IPS DF 4.7 (cell line): ENCODE data around the gene NECAB2.

ENCODE experiments used
- DNase-seq: peaks from one replicate; pipeline ENCODE4 v3.0.0-alpha.2; 2013; ENCODE audit warnings: low spot score; ENCODE audit errors: extremely low read depth

Gene NECAB2

DNA sequence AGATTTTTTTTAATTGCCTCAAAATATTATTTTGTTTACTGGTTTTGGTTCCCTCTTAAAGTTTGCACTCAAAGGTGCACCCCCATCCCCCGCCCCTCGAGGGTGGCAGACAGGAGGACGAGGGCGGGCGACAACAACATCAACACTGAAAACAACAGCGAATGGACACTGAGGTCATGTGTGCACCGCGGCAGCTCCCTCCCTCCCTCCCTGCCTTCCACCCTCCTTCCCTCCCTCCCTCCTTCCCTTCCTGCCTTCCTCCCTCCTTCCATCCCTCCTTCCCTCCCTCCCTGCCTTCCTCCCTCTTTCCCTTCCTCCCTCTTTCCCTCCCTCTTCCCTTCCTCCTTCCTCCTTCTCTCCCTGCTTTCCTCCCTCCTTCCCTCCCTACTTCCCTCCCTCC is 16.5 kb upstream of the NECAB2 start:
- DNase-seq = no peak

DNA sequence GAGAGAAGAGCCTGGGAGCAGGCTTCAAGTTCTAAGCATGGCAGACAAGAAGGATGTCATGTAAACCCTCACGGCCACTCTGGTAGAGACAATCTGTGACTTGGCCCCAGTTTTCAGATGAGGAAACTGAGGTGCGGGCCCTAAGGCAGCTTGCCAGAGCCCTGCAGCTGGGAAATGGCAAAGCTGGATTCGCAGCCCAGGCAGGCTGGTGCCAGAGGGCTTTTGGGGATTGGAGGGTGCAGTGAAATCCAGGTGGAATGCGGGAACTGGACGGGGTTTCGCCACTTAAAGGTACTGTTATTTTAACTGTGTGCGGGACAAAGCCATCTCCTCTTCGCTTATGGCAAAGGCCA is 15.5 kb upstream of the NECAB2 start:
- DNase-seq = no peak

DNA sequence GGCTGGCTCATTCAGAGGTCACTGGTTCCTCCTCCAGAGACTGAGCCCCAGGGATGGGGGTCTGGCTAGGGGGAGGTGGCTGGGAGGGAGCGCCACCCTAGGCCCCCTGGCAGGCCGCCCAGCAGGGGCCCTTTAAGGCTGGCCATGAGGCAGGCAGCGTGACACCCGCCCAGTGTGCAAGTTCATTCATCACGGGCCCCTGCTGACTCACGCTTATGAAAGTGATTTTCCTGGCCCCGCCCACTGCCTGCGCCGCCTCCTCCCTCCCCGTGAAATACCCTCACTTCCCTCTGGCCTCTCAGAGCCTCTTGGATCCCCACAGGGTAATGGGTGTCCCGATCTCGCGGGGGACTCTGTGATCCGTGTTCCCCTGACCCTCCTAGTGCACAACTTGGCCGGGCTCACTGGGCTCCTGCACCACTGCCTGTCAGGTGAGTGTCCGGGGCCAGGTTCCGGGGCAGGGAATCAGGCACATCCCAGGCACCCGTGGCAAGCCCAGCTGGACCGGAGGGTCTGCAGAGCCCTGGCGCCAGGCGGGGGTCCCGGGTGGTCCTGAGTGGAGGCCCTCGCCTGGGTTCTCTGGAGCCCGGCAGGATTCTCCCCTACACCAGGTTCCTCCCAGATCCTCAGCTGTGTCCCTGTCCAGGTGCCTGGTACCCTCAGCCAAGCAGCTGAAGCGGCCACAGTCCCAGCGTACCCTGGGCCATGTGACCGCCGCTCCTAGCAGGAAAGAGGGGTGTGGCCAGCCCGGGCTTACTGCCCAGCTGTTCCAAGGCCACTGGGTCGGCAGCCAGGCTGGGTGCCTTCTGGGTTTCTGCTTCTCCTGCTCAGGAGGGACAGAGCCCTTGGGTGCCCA is 14.9 kb upstream of the NECAB2 start, which contains the start of gene OSGIN1:
OSGIN1 (plus strand) TSS at position 301 of the 856 bp plus-strand sequence. CDS start 4,432 bp downstream, outside the sequence.
- no peak for DNase-seq

DNA sequence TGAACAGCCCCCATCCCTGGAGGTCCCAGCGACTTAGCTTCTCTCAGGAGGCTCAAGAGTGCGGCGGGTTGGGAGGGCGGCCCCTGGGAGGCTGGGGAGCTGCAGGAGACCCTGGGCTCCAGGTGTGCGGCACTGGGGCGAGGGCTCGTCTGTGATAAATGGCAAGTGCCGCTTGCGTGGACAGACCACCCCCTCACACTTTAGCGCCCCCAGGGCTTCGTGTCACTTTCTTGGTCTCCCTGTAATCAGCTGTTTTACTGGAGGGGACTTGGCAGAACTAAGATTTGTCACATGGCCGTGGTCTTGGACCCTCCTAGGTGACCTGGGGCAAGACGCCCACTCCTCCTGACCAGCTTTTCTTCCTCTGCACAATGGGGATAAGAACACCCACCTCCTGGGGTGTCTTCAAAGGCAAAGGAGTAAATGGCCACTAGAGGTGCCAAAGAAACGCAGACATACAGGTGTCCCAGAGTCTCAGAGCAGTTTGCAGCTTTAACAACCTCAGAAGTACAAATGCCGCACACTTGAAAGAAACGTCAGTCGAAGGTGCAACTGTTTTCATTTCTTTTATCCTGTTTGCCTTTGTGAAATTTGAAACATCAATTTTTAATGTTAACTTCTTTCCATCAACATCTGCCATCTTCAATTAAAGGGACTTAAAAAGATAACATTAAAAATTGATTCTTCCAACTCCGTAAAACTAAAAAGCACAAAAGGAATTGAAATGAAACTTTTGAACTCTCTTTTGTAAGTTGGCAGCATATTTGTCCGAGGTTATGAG is 14.1 kb upstream of the NECAB2 start:
- DNase-seq = no peak

DNA sequence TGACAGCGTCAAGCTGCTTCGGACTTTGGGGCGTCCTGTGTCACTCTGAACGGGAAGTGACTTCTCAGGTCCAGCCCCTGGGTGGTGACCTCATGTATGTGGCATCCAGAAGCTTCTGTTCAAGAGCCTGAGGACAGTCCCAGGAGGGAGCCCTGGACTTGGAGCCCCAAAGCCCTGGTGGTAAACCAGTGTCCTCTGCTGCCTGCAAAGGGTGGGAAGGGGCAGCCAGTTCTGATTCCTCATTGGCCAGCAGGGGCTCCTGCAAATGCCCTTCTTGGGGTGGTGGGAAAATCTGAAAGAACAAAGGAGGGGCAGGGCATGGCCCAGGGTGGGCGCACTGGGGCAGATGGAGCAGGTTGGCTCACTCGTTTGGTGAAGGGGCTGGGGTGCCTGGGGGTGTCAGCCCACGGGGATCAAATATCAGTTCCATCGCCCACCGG is 13.4 kb upstream of the NECAB2 start:
- peak; percentile 25 for DNase-seq

DNA sequence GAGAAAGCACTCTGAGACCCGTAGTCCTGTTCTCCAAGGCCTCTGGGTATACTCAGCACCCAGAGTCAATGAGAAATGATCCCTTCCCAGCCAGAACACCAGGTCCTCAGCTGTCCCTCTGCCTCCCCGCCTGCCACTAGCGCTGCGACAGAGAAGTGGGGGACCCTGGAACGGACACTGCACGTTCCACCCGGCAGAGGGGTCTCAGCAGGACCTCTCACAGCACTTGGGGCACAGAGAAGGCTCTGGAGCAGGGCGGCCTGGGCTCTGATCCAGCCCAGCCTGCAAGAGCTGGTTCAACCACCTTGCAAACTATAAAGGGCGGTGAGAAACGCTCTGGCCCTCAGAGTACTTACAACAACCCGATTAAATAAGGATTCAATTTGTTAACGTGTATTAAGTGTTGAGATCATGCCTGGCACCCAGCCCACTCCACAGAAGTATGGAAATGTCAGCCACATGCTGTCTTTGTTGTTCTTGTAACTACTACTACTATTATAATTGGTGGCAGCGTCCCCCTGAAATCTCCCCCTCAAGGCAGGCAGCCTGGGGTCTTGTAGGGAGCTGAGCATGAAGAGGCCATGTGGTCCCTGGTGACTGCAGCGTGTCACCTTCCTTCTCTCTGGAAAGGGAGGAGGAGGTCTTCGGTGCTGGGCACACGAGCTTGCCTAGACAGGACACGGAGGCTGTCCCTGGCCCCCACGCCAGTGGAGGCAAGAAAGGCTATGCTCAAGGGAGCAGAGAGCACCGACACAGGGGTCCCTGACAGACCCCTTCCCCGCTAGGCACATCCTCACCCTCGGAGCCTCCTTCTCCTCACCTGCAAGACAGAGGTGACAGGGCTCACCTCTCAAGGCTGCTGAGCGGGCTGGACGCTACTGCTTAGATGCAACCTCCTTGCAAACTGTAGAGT is 12.6 kb upstream of the NECAB2 start:
- no peak for DNase-seq

DNA sequence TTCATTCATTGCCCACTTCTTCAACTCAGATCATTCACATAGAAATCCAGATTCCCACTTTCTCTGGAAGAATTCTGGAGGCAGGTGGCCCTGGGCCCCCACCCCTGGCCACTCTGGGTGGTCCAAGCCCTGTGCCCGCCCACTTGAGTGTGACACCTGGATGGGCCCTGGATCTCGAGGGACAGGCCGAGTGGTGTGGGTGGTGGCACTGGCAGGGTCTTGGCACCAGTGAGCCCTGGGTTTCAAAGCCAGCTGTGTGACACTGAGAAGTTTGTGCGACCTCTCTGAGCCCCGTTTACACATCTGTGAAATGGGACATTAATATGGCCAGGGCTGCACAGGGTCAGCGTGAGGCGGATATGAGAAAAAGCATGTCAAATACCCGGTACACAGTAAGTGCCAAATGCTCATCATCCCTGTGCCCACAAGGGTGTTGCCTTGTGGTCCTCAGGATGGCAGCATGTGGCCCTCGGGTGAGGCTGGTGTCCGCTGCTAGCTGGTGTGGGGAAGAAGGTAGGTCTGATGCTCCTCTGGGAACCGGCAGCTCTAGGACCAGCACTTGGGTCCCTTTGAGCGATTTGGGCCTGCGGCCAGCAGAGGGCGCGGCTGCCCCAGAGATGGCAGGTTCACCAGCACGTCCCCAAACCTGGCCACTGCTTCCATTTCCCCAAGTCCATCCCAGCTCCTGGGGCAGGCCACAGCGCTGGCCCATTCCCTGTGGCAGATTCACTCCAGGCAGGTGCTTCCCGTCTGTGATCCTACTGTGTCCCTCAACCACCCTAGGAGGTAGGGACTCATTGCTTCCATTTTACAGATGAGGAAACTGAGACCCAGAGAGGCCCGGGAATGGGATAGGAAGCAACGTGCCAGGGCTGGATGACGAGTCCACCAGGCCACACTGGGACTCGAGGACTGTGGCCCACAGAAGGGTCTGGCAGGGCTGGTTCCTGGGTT is 11.4 kb upstream of the NECAB2 start:
- peak; percentile 51 for DNase-seq

DNA sequence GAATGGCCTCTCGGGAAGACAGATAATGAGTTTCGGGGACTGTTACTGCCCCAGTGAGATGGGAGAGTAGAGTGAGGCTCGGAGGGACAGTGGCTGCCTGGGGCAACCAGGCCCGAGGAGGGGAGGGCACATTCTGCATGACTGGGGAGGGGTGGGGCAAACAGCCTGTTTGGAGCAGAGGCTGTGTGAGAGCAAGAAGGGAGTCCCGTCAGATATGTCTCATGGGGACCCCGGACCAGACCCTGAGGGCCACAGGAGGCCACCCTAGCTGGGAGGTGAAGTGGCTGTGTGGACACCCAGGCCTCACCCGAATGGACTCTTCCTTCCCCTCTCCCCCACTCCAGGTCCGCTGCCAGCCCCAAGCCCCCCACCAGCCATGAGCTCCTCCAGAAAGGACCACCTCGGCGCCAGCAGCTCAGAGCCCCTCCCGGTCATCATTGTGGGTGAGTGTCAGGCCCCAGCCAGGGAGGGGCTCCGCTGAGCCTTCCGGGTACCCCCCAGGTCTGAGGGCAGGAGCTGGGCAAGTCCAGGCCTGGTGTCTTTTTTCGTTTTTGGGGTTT is 10.7 kb upstream of the NECAB2 start:
- DNase-seq = no peak

DNA sequence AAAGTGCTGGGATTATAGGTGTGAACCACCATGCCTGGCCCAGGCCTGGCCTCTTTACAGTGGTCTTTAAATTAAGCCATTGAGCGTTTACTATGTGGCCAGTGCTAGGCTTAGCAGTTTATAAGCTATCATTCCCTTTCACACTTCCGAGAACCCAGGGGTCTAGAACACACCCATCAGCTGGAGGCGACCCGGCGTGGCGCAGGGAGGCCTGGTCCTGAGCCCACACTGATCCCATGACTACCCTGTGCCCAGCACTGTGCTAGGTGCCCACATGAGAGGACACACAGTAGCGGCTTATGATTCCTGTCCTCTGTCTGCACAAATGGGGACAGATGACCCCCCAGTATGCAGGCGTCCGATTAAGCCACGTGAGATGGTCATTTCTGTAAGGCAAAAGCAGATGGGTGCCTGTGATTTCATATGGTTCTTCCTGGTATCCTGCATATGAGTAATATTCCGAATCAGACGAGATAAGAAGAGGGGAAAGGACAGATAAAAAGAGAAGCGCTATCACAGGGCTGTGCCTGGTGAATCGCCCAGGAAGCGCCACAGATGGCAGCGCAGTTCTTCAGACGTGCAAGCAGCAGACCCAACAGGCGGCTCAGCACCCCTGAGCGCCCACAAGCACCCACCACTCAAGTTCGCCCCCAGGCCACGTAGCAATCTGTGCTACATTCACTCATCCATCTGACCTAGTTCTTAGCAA is 9.8 kb upstream of the NECAB2 start:
- no peak for DNase-seq

DNA sequence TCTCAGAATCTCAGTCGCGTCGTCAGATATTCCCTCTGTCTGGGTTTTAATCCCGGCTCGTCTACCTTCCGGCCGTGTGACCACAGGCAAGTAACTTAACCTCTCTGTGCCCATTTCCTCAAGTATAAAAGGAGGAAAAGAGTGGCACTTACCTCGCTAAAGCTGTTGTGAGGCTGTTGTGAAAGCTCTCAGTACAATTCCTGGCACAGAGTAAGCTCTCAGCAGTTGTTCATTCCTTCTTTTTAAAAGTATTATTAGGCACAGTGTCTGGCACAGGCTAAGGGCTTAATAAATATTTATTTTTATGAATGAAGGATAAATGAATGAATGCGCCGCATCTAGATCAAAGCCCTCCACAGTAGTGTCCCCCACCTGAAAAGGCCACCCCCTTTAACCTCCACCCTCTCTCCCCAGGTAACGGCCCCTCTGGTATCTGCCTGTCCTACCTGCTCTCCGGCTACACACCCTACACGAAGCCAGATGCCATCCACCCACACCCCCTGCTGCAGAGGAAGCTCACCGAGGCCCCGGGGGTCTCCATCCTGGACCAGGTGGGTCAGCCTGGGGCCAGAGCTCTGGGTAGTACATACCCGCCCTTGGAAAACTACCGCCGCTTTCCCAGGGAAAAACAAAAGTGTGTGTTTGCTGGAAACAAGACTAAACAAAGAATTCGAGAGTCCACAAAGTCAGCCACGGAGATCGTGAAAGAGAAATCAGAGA is 9.0 kb upstream of the NECAB2 start:
- DNase-seq = no peak

DNA sequence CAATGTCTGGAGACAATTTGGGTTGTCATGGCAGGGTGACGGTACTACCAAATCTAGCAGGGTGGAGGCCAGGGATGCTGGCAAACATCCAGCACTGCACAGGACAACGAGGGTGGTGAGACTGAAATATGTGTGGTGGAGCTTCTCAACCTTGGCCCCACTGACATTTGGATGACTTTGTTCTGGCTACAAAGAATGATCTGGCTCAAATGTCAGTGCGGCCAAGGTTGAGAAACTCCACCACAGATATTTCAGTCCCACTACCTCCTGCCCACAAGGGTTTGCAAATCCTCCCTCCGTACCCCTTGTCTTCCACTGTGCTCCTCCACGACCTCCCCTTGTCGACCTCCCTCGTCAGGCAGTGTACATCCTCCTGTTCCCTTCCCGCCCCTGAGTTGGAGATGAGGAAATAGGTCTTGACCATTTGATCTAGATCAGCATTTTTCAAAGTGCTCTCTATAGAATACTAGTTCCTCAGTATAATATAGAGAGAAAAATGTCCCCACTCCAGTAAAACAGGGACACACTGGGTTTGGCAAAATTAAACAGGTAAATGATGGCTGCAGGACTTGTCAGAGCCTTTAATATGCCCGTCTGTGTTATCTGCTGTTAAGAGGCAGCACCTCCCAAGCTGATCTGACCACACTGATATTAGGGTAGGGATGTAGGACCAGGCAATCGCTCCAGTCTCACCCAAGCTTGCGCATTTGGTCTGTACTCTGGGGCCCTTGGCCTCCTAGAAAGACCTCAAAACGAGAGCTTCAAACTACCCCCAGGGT is 8.2 kb upstream of the NECAB2 start:
- no peak for DNase-seq

DNA sequence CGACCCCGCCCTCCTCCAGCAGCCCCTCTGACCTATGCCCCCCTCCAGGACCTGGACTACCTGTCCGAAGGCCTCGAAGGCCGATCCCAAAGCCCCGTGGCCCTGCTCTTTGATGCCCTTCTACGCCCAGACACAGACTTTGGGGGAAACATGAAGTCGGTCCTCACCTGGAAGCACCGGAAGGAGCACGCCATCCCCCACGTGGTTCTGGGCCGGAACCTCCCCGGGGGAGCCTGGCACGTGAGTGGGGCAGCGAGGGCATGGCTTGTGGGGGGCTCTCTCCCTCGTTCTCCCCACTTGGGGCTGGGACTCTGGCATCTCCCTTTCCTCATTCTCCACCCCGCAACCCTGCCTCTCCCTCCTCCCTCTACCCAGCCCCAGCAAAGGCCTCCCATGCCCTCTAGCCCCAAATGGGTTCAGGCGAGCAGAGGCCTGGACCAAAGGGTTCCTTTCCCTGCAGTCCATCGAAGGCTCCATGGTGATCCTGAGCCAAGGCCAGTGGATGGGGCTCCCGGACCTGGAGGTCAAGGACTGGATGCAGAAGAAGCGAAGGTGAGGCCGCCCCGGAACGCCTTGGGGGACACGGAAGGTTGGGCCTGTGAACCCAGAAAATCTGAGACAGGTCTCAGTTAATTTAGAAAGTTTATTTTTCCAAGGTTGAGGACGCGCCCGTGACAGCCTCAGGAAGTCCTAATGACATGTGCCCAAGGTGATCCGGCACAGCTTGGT is 7.4 kb upstream of the NECAB2 start:
- no peak for DNase-seq

DNA sequence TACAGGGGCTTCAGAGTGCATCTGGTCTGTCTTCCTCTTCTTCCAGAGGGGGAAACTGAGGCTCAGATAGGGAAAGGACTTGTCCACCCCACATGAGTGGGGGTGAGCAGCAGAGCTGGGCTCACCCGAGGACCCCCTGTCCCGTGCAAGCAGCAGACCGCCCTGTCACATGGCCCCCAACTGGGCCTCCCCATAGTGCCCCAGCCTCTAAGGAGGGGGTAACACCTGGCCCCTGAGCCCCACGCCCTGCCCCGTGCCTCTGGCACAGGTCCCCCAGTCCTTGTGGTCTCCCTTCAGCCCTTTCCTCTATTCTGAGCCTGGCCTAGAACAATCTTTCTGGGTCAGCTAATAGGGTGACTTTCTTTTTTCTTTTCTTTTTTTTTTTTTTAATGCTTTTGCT is 6.5 kb upstream of the NECAB2 start:
- DNase-seq = no peak

DNA sequence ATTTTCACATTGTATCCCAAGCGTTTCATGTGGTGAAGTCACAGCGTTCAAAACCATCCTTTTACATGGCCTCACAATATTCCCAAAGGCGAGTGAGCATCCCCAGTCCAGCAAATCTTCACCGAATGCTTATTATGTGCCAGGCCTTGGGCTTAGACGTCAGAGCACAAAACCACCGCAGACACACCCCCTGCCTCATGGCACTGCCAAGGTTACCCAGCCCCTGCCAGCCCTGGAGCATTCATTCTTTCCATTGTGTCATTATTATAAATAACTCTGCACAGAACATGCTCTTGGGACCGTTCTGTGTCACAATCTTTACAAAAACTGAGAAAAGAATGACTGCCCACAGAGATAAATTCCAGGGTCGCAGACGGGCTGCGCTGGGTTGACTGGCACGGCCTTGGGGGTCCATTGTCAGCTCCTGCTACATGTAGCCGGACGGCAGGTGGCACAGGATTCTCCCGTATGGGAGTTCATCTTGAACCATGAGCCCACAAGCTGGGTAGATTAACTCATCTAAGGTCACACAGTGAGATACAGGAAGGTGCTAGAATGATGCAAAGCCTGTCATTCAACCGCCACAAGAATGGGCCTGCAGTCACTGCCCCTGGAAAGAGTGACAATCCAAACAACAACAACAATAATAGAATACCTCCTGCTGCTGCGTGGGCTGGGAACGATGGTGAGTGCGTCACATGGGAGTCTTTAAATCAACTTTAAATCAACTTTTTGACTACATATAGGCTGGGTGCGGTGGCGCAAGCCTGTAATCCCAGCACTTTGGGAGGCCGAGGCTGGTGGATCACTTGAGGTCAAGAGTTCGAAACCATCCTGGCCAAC is 4.5 kb upstream of the NECAB2 start:
- no peak for DNase-seq

DNA sequence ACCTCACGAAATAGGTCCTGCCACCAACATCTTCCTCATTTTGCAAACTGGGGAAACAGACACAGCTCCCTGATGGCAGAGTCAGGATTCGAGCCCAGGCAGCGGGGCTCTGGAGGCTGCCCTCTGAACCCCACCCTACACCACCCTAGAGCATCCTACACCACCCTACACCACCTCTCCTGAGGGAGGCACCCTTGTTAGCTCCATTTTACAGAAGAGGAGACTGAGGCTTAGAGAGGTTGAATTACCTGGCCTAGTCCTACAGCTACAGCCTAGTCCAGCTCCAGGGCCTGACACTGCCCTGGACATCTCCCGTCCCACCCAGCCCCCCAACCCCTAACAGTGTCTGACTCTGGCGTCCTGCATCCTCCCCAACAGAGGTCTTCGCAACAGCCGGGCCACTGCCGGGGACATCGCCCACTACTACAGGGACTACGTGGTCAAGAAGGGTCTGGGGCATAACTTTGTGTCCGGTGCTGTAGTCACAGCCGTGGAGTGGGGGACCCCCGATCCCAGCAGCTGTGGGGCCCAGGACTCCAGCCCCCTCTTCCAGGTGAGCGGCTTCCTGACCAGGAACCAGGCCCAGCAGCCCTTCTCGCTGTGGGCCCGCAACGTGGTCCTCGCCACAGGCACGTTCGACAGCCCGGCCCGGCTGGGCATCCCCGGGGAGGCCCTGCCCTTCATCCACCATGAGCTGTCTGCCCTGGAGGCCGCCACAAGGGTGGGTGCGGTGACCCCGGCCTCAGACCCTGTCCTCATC is 3.2 kb upstream of the NECAB2 start:
- DNase-seq = no peak
